Trophoblast cell (in vitro differentiated cells and primary cell): Measurements from ENCODE around the gene CYP4F11.
"Not testable (repeated sequence)": the region's sequence is repeated elsewhere in the genome, so short reads cannot be mapped to it uniquely, and the experiment has no call there.

ENCODE experiments used
- DNase-seq, 2 donors: peaks; one replicate each; pipeline ENCODE4 v3.0.0-alpha.2; 2016
- H2AFZ ChIP-seq: 2 replicates; pipeline ENCODE4 v1.6.1; 2013; ENCODE audit warnings: low read length, moderate library complexity, mild to moderate bottlenecking; ENCODE audit not compliant: insufficient read depth, poor library complexity
- H2AK5ac ChIP-seq: 2 replicates; pipeline ENCODE4 v1.6.1; 2013; ENCODE audit warnings: mild to moderate bottlenecking, low read length
- H2BK120ac ChIP-seq: 2 replicates; pipeline ENCODE4 v1.6.1; 2013; ENCODE audit warnings: low read length, mild to moderate bottlenecking, moderate library complexity; ENCODE audit not compliant: insufficient read depth, poor library complexity
- H2BK12ac ChIP-seq: 2 replicates; pipeline ENCODE4 v1.6.1; 2013; ENCODE audit warnings: mild to moderate bottlenecking, low read length, moderate library complexity
- H2BK5ac ChIP-seq: 2 replicates; pipeline ENCODE4 v1.6.1; 2013; ENCODE audit warnings: low read length, low read depth, moderate library complexity, mild to moderate bottlenecking; ENCODE audit not compliant: poor library complexity
- H3K14ac ChIP-seq: 2 replicates; pipeline ENCODE4 v1.6.1; 2013; ENCODE audit warnings: mild to moderate bottlenecking, low read length
- H3K18ac ChIP-seq: 2 replicates; pipeline ENCODE4 v1.6.1; 2013; ENCODE audit warnings: mild to moderate bottlenecking, low read length
- H3K23ac ChIP-seq: 2 replicates; pipeline ENCODE4 v1.6.1; 2013; ENCODE audit warnings: low read length
- H3K27ac ChIP-seq: 2 replicates; pipeline ENCODE4 v1.5.1; 2013; ENCODE audit warnings: low read depth, mild to moderate bottlenecking, inconsistent platforms, low read length, moderate library complexity
- H3K27me3 ChIP-seq: 2 replicates; pipeline ENCODE4 v1.6.1; 2013; ENCODE audit warnings: inconsistent platforms, mild to moderate bottlenecking, low read length, moderate library complexity; ENCODE audit not compliant: insufficient read depth
- H3K36me3 ChIP-seq, 2 experiments: 1 replicate in 1 of 2; 2 replicates in 1 of 2; pipeline ENCODE4 v1.6.1; 2013; ENCODE audit warnings: low read length in 2 of 2, mild to moderate bottlenecking in 2 of 2, moderate library complexity in 1 of 2; ENCODE audit not compliant: insufficient read depth in 2 of 2, control insufficient read depth in 1 of 2
- H3K4ac ChIP-seq: 2 replicates; pipeline ENCODE4 v1.6.1; 2013; ENCODE audit warnings: low read depth, mild to moderate bottlenecking, low read length, moderate library complexity
- H3K4me1 ChIP-seq, 2 experiments: 1 replicate in 1 of 2; 2 replicates in 1 of 2; pipeline ENCODE4 v1.6.1; 2013; ENCODE audit warnings: low read length in 2 of 2, mild to moderate bottlenecking in 2 of 2, moderate library complexity in 1 of 2; ENCODE audit not compliant: insufficient read depth in 2 of 2, control insufficient read depth in 1 of 2
- H3K4me2 ChIP-seq: 2 replicates; pipeline ENCODE4 v1.6.1; 2013; ENCODE audit warnings: inconsistent platforms, mild to moderate bottlenecking, low read length, moderate library complexity
- H3K4me3 ChIP-seq: 2 replicates; pipeline ENCODE4 v1.5.1; 2013; ENCODE audit warnings: mild to moderate bottlenecking, low read depth, low read length, inconsistent platforms
- H3K79me1 ChIP-seq: one replicate; pipeline ENCODE4 v1.6.1; 2013; ENCODE audit warnings: low read length
- H3K79me2 ChIP-seq: 2 replicates; pipeline ENCODE4 v1.6.1; 2013; ENCODE audit warnings: low read length, mild to moderate bottlenecking; ENCODE audit not compliant: control insufficient read depth, insufficient read depth, poor library complexity
- H3K9ac ChIP-seq: 2 replicates; pipeline ENCODE4 v1.6.1; 2013; ENCODE audit warnings: mild to moderate bottlenecking, low read length
- H3K9me3 ChIP-seq: 2 replicates; pipeline ENCODE4 v1.6.1; 2013; ENCODE audit warnings: low read depth, mild to moderate bottlenecking, control low read depth, inconsistent platforms, low read length; ENCODE audit not compliant: insufficient read depth
- H4K12ac ChIP-seq: 2 replicates; pipeline ENCODE4 v1.6.1; 2013; ENCODE audit warnings: low read depth, mild to moderate bottlenecking, low read length, moderate library complexity
- H4K8ac ChIP-seq: 2 replicates; pipeline ENCODE4 v1.6.1; 2013; ENCODE audit warnings: low read depth, mild to moderate bottlenecking, low read length, moderate library complexity
- H4K91ac ChIP-seq: one replicate; pipeline ENCODE4 v1.6.1; 2013; ENCODE audit warnings: low read depth, mild to moderate bottlenecking, low read length, moderate library complexity
- WGBS: extraction: QIAGEN DNeasy Blood & Tissue Kit; methylation state at CpG from one replicate; pipeline ENCODE4 v1.1.7; 2013; ENCODE audit warnings: missing lambda C conversion rate; ENCODE audit not compliant: insufficient read length, insufficient coverage; ENCODE audit errors: extremely low coverage; 5-methylcytosine and 5-hydroxymethylcytosine counted together

The CYP4F11 gene

GRCh38 chr19:15935167-15935702, 906 bp upstream of the CYP4F11 start:
- Histone ChIP-seq H3K27me3 (peaks cover 3% of the 10 kb centered on the region), H4K12ac (no peak overlapping the region), H2AFZ (no peak overlapping the region), H3K4ac (no peak overlapping the region), H3K23ac (no peak overlapping the region), H2BK12ac (no peak overlapping the region), H3K14ac (no peak overlapping the region), H3K27ac (no peak overlapping the region), H2AK5ac (no peak overlapping the region), H3K4me2 (no peak overlapping the region), H3K4me3 (no peak overlapping the region), H2BK120ac (no peak overlapping the region), H3K18ac (no peak overlapping the region), H3K79me1 (no peaks in the 10 kb centered on the region), H2BK5ac (no peak overlapping the region), H3K79me2 (no peaks in the 10 kb centered on the region), H3K4me1 (no peaks in the 10 kb centered on the region), H4K91ac (no peak overlapping the region), H4K8ac (no peak overlapping the region), H3K9me3 (peaks cover 49% of the 10 kb centered on the region), H3K9ac (no peak overlapping the region), H3K36me3 (no peaks in the 10 kb centered on the region)
- DNase-seq = no peak
- WGBS = no CpG with 5 or more reads among the region's 3 CpGs

GRCh38 chr19:15933761-15934331, 483 bp downstream of the CYP4F11 start:
- not testable (repeated sequence) for H3K27ac ChIP-seq, H2AK5ac ChIP-seq, H3K14ac ChIP-seq, H3K18ac ChIP-seq, H4K8ac ChIP-seq, H4K12ac ChIP-seq, H3K4me2 ChIP-seq, H3K4ac ChIP-seq, H3K27me3 ChIP-seq, H3K79me1 ChIP-seq, H2AFZ ChIP-seq, H3K4me3 ChIP-seq, H4K91ac ChIP-seq, H2BK12ac ChIP-seq, H3K23ac ChIP-seq, H3K36me3 ChIP-seq, H3K9ac ChIP-seq, H2BK5ac ChIP-seq, H2BK120ac ChIP-seq, H3K4me1 ChIP-seq, H3K79me2 ChIP-seq, DNase-seq
- H3K9me3 ChIP-seq = peaks cover 54% of the 10 kb centered on the region
- no CpG with 5 or more reads among the region's 12 CpGs for WGBS

DNA sequence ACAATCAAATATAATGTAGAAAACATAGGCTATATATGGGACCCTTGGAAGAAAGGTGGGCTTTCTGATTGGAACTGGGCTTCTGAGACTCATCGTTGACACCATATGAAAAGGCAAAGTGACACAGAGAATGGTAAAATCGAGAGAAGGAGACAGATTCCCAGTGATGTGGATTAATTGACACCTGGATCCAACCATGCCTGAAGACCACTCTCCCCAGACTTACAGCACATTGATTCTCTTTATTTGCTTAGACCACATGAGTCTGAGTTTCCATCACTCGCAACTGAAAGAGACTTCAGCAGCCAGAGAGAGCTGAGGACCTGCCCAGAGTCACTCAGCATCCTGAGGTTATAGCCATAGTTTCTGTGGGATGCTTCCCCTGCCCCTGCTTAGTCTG, 6.0 kb downstream of the CYP4F11 start:
- DNase-seq = no peak
- no peak overlapping the region for H3K4me2 ChIP-seq
- no peak overlapping the region for H3K23ac ChIP-seq
- no peak overlapping the region for H4K12ac ChIP-seq
- H4K91ac ChIP-seq = no peak overlapping the region
- no peak overlapping the region for H2BK120ac ChIP-seq
- no peaks in the 10 kb centered on the region for H3K27me3 ChIP-seq
- H3K14ac ChIP-seq = no peak overlapping the region
- H3K4ac ChIP-seq = no peak overlapping the region
- no peak overlapping the region for H3K18ac ChIP-seq
- H3K36me3 ChIP-seq = no peaks in the 10 kb centered on the region
- no peaks in the 10 kb centered on the region for H3K4me1 ChIP-seq
- H2BK5ac ChIP-seq = no peak overlapping the region
- no peak overlapping the region for H2BK12ac ChIP-seq
- no peaks in the 10 kb centered on the region for H3K79me1 ChIP-seq
- H3K9ac ChIP-seq = no peak overlapping the region
- no peak overlapping the region for H3K4me3 ChIP-seq
- no peak overlapping the region for H2AFZ ChIP-seq
- H4K8ac ChIP-seq = no peak overlapping the region
- no CpG with 5 or more reads among the region's 3 CpGs for WGBS
- H3K27ac ChIP-seq = no peak overlapping the region
- no peaks in the 10 kb centered on the region for H3K79me2 ChIP-seq
- peaks cover 43% of the 10 kb centered on the region for H3K9me3 ChIP-seq
- H2AK5ac ChIP-seq = no peak overlapping the region

DNA sequence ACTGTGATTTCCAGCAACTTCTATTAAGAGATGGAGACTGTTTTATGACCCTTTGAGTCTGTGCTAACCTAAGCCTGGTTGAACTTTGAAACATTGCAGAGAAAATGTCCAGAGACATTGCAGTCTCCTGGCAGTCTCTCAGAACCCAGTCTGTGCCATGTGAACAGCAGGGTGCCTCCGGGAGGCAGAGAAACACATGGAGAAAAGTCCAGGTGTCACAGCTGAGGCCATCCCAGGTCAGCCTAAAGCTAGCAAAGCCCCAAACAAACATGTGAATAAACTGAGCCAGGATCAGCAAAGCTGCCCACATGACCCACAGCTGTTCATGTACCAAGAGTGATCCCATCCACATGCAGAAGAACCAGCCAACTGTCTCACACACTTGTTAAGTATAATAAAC, 7.8 kb downstream of the CYP4F11 start:
- H3K4me3 ChIP-seq = no peak overlapping the region
- WGBS = no CpG with 5 or more reads among the region's 1 CpG

More for the DNA sequence above, 7.8 kb downstream of the CYP4F11 start:
- Histone ChIP-seq H2BK12ac (no peak overlapping the region), H3K4ac (no peak overlapping the region), H4K8ac (no peak overlapping the region), H3K14ac (no peak overlapping the region), H3K79me1 (no peaks in the 10 kb centered on the region), H3K27me3 (no peaks in the 10 kb centered on the region), H2BK120ac (no peak overlapping the region), H3K18ac (no peak overlapping the region), H3K23ac (no peak overlapping the region), H3K4me1 (no peaks in the 10 kb centered on the region), H3K36me3 (no peaks in the 10 kb centered on the region), H3K9ac (no peak overlapping the region), H2AFZ (no peak overlapping the region), H2AK5ac (no peak overlapping the region), H3K27ac (no peak overlapping the region), H3K4me2 (no peak overlapping the region), H2BK5ac (no peak overlapping the region), H3K9me3 (peaks cover 50% of the 10 kb centered on the region), H4K12ac (no peak overlapping the region), H4K91ac (no peak overlapping the region), H3K79me2 (no peaks in the 10 kb centered on the region)
- no peak for DNase-seq
